Measurements from ENCODE around the gene OR2S2.

DNA sequence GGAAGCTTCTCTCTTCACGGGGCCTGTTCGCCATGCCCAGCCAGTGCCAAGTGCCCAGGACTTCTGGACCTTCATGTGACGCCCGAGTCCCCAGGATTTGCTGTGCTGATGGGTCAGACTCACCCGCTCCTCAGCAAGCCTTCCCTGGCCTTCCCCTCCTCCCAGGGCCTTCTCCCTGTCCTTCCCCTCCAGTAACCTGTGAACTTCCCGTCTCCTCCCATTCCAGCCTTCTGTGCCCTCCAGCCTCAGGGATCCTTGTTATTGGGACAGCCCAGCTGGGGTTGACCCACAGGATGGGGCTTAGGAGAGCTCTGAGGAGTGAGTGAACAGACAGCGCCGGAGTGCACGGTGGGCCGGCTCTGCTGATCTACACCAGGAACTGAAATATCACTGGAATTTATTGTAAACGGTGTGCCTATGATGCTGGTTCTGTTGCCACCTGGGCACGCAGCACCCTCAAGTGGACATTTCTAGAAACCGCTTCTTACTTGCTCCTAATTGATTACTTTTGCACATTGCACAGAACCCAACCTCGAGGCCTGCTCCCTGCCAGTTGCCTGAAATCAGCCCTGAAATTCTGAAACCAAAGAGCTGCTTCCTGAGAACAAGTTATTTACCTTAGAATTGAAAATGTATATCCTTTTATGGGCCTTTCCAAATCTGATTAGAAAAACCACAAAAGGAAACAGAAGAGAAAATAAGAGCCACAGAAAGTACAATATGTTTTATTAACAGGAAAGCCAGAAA, 47.2 kb downstream of the OR2S2 start:
- TF ChIP-seq, protein P1, sequence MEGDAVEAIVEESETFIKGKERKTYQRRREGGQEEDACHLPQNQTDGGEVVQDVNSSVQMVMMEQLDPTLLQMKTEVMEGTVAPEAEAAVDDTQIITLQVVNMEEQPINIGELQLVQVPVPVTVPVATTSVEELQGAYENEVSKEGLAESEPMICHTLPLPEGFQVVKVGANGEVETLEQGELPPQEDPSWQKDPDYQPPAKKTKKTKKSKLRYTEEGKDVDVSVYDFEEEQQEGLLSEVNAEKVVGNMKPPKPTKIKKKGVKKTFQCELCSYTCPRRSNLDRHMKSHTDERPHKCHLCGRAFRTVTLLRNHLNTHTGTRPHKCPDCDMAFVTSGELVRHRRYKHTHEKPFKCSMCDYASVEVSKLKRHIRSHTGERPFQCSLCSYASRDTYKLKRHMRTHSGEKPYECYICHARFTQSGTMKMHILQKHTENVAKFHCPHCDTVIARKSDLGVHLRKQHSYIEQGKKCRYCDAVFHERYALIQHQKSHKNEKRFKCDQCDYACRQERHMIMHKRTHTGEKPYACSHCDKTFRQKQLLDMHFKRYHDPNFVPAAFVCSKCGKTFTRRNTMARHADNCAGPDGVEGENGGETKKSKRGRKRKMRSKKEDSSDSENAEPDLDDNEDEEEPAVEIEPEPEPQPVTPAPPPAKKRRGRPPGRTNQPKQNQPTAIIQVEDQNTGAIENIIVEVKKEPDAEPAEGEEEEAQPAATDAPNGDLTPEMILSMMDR (IDR thresholded peaks at IDR 0.05): peak in 5 of 6 experiments; percentile 26 to 60 (median 40)
- peak in 1 of 4 donors; percentile 18 for TF ChIP-seq POLR2A (IDR thresholded peaks at IDR 0.05)
